GM18870 (cell line): ENCODE measurements around the gene KRT74.

Source experiments
- ATAC-seq: cut with Tn5 transposase; IDR thresholded peaks from one replicate; pipeline ENCODE4 v1.9.1; 2021; ENCODE audit warnings: moderate library complexity; ENCODE audit not compliant: unreplicated experiment

The KRT74 gene

GRCh38 chr12:52539821-52540173 is 33.8 kb downstream of the KRT74 start:
- no peak for ATAC-seq

- ATAC-seq = no peak
Observed at GRCh38 chr12:52539083-52539820, 34.4 kb downstream of the KRT74 start.

- ATAC-seq = no peak
Observed at GRCh38 chr12:52537101-52537500, 36.5 kb downstream of the KRT74 start.

GRCh38 chr12:52535574-52535973 is 38.1 kb downstream of the KRT74 start:
- ATAC-seq = no peak

GRCh38 chr12:52534482-52534881 is 39.2 kb downstream of the KRT74 start:
- ATAC-seq = no peak

- ATAC-seq = no peak
Observed at GRCh38 chr12:52533686-52534470, 39.8 kb downstream of the KRT74 start.

GRCh38 chr12:52532636-52533035 is 41.0 kb downstream of the KRT74 start:
- ATAC-seq = no peak

GRCh38 chr12:52531566-52532300 is 41.9 kb downstream of the KRT74 start:
- no peak for ATAC-seq

- ATAC-seq = no peak
Observed at GRCh38 chr12:52530905-52531304, 42.7 kb downstream of the KRT74 start.

- ATAC-seq = no peak
Observed at GRCh38 chr12:52530366-52530765, 43.3 kb downstream of the KRT74 start.

GRCh38 chr12:52529846-52530245 is 43.8 kb downstream of the KRT74 start:
- no peak for ATAC-seq

GRCh38 chr12:52529417-52529816 is 44.2 kb downstream of the KRT74 start:
- no peak for ATAC-seq

GRCh38 chr12:52528641-52529143 is 45.0 kb downstream of the KRT74 start:
- ATAC-seq = no peak

- ATAC-seq = no peak
Observed at GRCh38 chr12:52527121-52527800, 46.4 kb downstream of the KRT74 start.

- ATAC-seq = no peak
Observed at GRCh38 chr12:52526511-52526951, 47.1 kb downstream of the KRT74 start.

GRCh38 chr12:52525661-52526499 is 47.8 kb downstream of the KRT74 start:
- no peak for ATAC-seq

- ATAC-seq = no peak
Observed at GRCh38 chr12:52524898-52525591, 48.6 kb downstream of the KRT74 start.

GRCh38 chr12:52524241-52524897 is 49.3 kb downstream of the KRT74 start:
- ATAC-seq = no peak

- no peak for ATAC-seq
Observed at GRCh38 chr12:52523824-52524223, 49.8 kb downstream of the KRT74 start.
